GM19397 (cell line): Measurements from ENCODE around the gene AQP3.
"Not testable (repeated sequence)": the region's sequence is repeated elsewhere in the genome, so short reads cannot be mapped to it uniquely, and the experiment has no call there.

Experiments used
- ATAC-seq: cut with Tn5 transposase; IDR thresholded peaks from one replicate; pipeline ENCODE4 v1.9.1; 2021; ENCODE audit warnings: mild to moderate bottlenecking, moderate library complexity; ENCODE audit not compliant: unreplicated experiment

The AQP3 gene

GRCh38 chr9:33419708-33420303, 27.6 kb downstream of the AQP3 start:
- ATAC-seq: no peak

- ATAC-seq: no peak
Measured at GRCh38 chr9:33418090-33418489, 29.3 kb downstream of the AQP3 start.

- no peak for ATAC-seq
Measured at GRCh38 chr9:33416996-33417395, 30.4 kb downstream of the AQP3 start.

- no peak for ATAC-seq
Measured at GRCh38 chr9:33415501-33416038, 31.8 kb downstream of the AQP3 start.

GRCh38 chr9:33414889-33415500, 32.4 kb downstream of the AQP3 start:
- ATAC-seq: no peak

GRCh38 chr9:33414268-33414667, 33.1 kb downstream of the AQP3 start:
- no peak for ATAC-seq

GRCh38 chr9:33408087-33408486, 39.3 kb downstream of the AQP3 start:
- no peak for ATAC-seq

GRCh38 chr9:33407061-33407460, 40.3 kb downstream of the AQP3 start:
- no peak for ATAC-seq

GRCh38 chr9:33404788-33405362, 42.5 kb downstream of the AQP3 start:
- no peak for ATAC-seq

GRCh38 chr9:33403941-33404787, 43.2 kb downstream of the AQP3 start:
- no peak for ATAC-seq

GRCh38 chr9:33402371-33402770, 45.0 kb downstream of the AQP3 start, which contains the start of gene AQP7:
TSS of gene AQP7 (minus strand) at chr9:33402568. CDS start at chr9:33401262, 1,306 bp downstream.
- ATAC-seq: not testable (repeated sequence)

GRCh38 chr9:33401809-33402208, 45.6 kb downstream of the AQP3 start:
- not testable (repeated sequence) for ATAC-seq

GRCh38 chr9:33399047-33399446, 48.3 kb downstream of the AQP3 start:
- not testable (repeated sequence) for ATAC-seq

GRCh38 chr9:33397801-33398200, 49.6 kb downstream of the AQP3 start:
- not testable (repeated sequence) for ATAC-seq

- ATAC-seq: not testable (repeated sequence)
Measured at GRCh38 chr9:33395159-33395879, 52.1 kb downstream of the AQP3 start.

- ATAC-seq: not testable (repeated sequence)
Measured at GRCh38 chr9:33393986-33394385, 53.4 kb downstream of the AQP3 start.

GRCh38 chr9:33393581-33393980, 53.8 kb downstream of the AQP3 start:
- ATAC-seq: no peak

- ATAC-seq: not testable (repeated sequence)
Measured at GRCh38 chr9:33392591-33393021, 54.8 kb downstream of the AQP3 start.
